Ascending aorta (tissue), 2 donors: Measurements from ENCODE around the gene KLHL17. TPM values are rescaled to one million over a fixed set of nuclear protein-coding genes. Genes with fewer than 3 reads are reported as not detected.

Experiments
- DNase-seq, 2 donors: peaks; one replicate each; pipeline ENCODE4 v3.0.0-alpha.2; 2019; ENCODE audit warnings: low spot score in 2 of 2
- H3K27ac ChIP-seq, 2 donors: fragments of 200-600 bp; sonication (generic); one replicate each; pipeline ENCODE4 v1.5.1; 2016 to 2017; ENCODE audit warnings: mild to moderate bottlenecking in 1 of 2
- H3K27me3 ChIP-seq: fragments of 200-600 bp; sonication (generic); one replicate; pipeline ENCODE4 v1.5.1; 2017
- H3K36me3 ChIP-seq, 2 donors: fragments of 200-600 bp; sonication (generic); one replicate each; pipeline ENCODE4 v1.5.1; 2016
- H3K4me1 ChIP-seq, 2 donors: fragments of 200-600 bp; sonication (generic); one replicate each; pipeline ENCODE4 v1.5.1; 2016 to 2017; ENCODE audit warnings: mild to moderate bottlenecking in 1 of 2
- H3K4me3 ChIP-seq, 2 donors: fragments of 200-600 bp; sonication (generic); one replicate each; pipeline ENCODE4 v1.5.1; 2016 to 2017; ENCODE audit warnings: mild to moderate bottlenecking in 1 of 2
- H3K9me3 ChIP-seq, 2 donors: fragments of 200-600 bp; sonication (generic); one replicate each; pipeline ENCODE4 v1.5.1; 2016
- intact Hi-C: fragments of 100-400 bp; cut with DNase I; formaldehyde crosslinking; loops from one replicate; pipeline ENCODE4 v1.15.1; 2023
- total RNA-seq: library from RNA; depleted of rRNA; stranded (reverse); fragments of >200 nt; gene quantifications from one replicate; pipeline ENCODE4 v1.1.0, GENCODE V29; 2016
- TF ChIP-seq, protein P1 (sequence below), 3 experiments: fragments of 200-600 bp in 2 of 3; fragments of 450-650 bp in 1 of 3; sonication (generic) in 2 of 3; IDR thresholded peaks; one replicate each; pipeline ENCODE4 v1.5.1; 2016 to 2019; ENCODE audit warnings: antibody characterized with exemption in 3 of 3, mild to moderate bottlenecking in 1 of 3, moderate library complexity in 1 of 3

KLHL17 gene
- total RNA-seq, 1 donor from 2014 or later = 16.6 TPM

DNA sequence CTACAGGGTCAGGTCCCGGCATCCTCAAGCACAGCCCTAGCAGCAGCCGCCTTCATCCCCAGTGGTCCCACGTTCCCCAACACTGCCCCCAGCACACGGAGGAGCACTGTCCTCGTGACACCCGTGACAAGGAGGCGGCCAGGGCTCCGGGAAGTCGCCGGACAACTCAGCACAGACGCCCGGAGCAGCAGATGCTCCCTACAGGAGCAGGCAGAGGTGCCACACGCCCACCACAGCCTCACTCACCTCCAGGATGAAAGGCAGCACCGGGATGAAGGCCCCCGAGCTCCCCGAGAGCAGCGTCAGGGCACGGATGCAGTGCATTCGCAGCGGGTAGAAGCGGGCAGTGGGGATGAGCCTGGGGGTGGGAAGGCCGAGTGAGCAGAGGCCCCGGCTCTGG, 9.5 kb upstream of the KLHL17 start:
- intact Hi-C loops = no loop called here
- TF ChIP-seq, protein P1, sequence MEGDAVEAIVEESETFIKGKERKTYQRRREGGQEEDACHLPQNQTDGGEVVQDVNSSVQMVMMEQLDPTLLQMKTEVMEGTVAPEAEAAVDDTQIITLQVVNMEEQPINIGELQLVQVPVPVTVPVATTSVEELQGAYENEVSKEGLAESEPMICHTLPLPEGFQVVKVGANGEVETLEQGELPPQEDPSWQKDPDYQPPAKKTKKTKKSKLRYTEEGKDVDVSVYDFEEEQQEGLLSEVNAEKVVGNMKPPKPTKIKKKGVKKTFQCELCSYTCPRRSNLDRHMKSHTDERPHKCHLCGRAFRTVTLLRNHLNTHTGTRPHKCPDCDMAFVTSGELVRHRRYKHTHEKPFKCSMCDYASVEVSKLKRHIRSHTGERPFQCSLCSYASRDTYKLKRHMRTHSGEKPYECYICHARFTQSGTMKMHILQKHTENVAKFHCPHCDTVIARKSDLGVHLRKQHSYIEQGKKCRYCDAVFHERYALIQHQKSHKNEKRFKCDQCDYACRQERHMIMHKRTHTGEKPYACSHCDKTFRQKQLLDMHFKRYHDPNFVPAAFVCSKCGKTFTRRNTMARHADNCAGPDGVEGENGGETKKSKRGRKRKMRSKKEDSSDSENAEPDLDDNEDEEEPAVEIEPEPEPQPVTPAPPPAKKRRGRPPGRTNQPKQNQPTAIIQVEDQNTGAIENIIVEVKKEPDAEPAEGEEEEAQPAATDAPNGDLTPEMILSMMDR (IDR thresholded peaks at IDR 0.05) = no peak
- H3K27me3 ChIP-seq = no peaks in the 10 kb centered on the region
- H3K4me3 ChIP-seq = no peak overlapping the region
- H3K4me1 ChIP-seq = no peaks in the 10 kb centered on the region
- no peak for DNase-seq
- H3K9me3 ChIP-seq = no peaks in the 10 kb centered on the region
- peaks cover 64 to 98% of the 10 kb centered on the region in 2 donors for H3K36me3 ChIP-seq
- no peak overlapping the region for H3K27ac ChIP-seq

DNA sequence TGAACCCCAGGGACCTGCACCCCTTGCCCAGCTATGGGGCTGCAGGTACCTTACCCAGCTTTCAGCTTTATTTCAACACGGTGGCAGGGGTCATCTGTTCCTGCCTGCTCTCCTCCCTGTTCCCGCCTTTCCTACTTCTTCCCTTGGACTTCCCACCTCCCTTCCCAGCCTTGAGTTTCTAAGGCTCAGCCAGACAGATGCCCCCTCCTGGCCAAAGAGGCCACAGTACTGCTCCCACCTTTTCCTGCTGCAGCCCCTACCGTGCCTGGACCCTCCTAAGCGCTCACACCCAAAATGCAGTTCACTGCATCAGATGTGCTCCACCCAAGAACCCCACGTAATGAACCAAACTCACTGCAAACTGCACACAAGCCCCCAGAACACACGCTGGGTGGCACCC, 9.0 kb upstream of the KLHL17 start:
- TF ChIP-seq, protein P1 (IDR thresholded peaks at IDR 0.05) = no peak
- H3K4me3 ChIP-seq = no peak overlapping the region
- intact Hi-C loops = no loop called here
- peaks cover 69 to 98% of the 10 kb centered on the region in 2 donors for H3K36me3 ChIP-seq
- no peaks in the 10 kb centered on the region for H3K4me1 ChIP-seq
- no peaks in the 10 kb centered on the region for H3K9me3 ChIP-seq
- H3K27ac ChIP-seq = no peak overlapping the region
- H3K27me3 ChIP-seq = no peaks in the 10 kb centered on the region
- DNase-seq = no peak

DNA sequence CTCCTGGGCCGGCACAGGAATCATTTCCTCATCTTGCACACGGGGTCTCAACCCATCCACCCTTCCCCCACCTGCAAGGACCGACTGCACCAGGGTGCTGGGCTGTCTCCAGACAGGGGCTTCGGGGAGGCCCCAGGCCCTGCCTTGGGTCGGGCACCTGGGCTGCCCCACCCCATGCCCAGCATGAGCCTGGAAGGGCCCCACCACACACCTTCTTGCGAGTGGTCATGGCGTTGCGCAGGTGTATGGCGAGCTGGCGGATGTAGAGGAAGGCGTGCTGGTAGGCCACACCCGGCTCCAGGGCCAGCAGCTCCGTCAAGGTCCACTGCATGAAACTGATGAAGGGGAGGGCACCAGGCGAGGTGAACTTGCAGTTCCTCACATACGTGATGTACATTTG, 8.2 kb upstream of the KLHL17 start:
- H3K4me1 ChIP-seq = no peaks in the 10 kb centered on the region
- H3K36me3 ChIP-seq = peaks cover 69 to 98% of the 10 kb centered on the region in 2 donors
- no peak overlapping the region for H3K4me3 ChIP-seq
- H3K27me3 ChIP-seq = no peaks in the 10 kb centered on the region
- TF ChIP-seq, protein P1 (IDR thresholded peaks at IDR 0.05) = no peak
- intact Hi-C loops = no loop called here
- H3K27ac ChIP-seq = no peak overlapping the region
- no peak for DNase-seq
- H3K9me3 ChIP-seq = no peaks in the 10 kb centered on the region

DNA sequence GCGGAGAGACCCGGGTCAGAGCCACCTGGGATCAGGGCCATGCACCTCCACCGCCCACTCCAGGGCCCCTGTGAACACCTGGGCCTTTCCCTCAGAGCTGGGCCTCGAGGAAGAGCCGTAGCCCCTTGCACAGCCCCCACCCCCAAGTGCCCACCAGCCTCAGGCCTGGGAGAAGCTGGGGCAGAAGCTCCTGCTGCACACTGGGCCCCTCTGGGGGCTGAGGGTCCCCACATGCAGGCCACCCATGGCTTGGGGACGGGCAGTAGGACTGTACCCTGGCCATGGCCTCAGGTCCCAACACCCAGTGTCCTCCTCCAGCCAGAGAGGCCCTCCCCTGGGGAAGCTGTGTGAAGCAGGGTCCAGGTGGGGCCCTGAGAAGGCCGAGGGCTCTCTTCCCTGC, 7.8 kb upstream of the KLHL17 start:
- TF ChIP-seq, protein P1 (IDR thresholded peaks at IDR 0.05) = no peak
- H3K9me3 ChIP-seq = no peaks in the 10 kb centered on the region
- no peak overlapping the region for H3K4me3 ChIP-seq
- no peak overlapping the region for H3K27ac ChIP-seq
- no peak for DNase-seq
- intact Hi-C loops = no loop called here
- H3K4me1 ChIP-seq = peaks cover 2 to 3% of the 10 kb centered on the region in 2 donors
- H3K36me3 ChIP-seq = peaks cover 65 to 94% of the 10 kb centered on the region in 2 donors
- no peaks in the 10 kb centered on the region for H3K27me3 ChIP-seq

DNA sequence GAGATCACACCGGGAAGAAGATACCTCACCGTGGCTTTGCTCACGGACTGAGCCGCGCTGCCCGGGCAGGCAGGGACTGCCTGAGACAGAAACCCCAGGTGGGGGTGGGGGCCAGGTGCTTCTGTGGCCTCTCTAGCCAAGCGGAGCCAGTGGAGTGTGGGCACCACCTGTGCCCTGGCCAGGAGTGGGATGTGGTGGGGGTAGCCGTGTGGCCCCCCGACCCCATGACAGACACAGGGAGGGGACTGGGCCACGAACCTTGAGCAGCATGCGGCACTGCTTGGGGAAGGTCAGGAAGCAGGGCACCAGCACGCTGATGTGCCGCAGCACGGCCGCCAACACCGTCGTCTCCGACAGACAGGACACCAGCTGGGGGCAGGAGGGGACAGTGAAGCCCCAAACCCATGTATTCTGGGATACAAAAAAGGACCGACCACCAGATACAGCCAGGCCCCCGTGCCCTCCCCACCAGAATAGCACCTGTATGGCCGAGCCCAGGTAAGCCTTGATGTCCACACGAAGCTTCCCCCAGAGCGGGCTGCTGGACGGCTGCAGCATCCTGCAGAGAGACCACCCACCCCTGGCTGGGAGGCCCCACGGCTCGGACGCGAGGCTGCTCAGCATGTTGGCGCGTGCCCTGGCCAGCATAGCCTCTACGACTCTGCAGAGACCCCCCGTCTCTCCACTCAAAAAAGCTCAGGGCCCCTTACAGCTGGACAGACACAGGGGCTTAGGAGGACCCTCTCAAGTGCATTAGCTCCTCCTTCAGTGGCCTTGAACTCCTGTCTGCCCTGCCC, 6.7 kb upstream of the KLHL17 start:
- TF ChIP-seq, protein P1 (IDR thresholded peaks at IDR 0.05) = no peak
- H3K27me3 ChIP-seq = no peaks in the 10 kb centered on the region
- no peak overlapping the region for H3K4me3 ChIP-seq
- intact Hi-C loops = no loop called here
- no peak overlapping the region for H3K27ac ChIP-seq
- no peaks in the 10 kb centered on the region for H3K9me3 ChIP-seq
- peaks cover 8 to 14% of the 10 kb centered on the region in 2 donors for H3K4me1 ChIP-seq
- H3K36me3 ChIP-seq = peaks cover 59 to 83% of the 10 kb centered on the region in 2 donors
- DNase-seq = no peak
